Sigmoid colon (tissue), 4 donors: Measurements from ENCODE around the gene LPIN1.

Experiments used
- CTCF ChIP-seq, 4 experiments: fragments of 450-650 bp in 3 of 4; fragments of 200-600 bp in 1 of 4; IDR thresholded peaks; one replicate each; pipeline ENCODE4 v1.5.1; 2016 to 2019; ENCODE audit warnings: antibody characterized with exemption in 4 of 4, mild to moderate bottlenecking in 3 of 4, moderate library complexity in 2 of 4
- EP300 ChIP-seq, 4 donors: sonication (generic); formaldehyde crosslinking; IDR thresholded peaks; one replicate each; pipeline ENCODE4 v1.6.1; 2017; ENCODE audit warnings: antibody characterized with exemption in 4 of 4
- POLR2A ChIP-seq, 2 donors: fragments of 450-650 bp; IDR thresholded peaks; one replicate each; pipeline ENCODE4 v1.6.1; 2016; ENCODE audit warnings: antibody characterized with exemption in 2 of 2, mild to moderate bottlenecking in 2 of 2, moderate library complexity in 2 of 2
- POLR2AphosphoS5 ChIP-seq, 4 donors: sonication (generic); formaldehyde crosslinking; IDR thresholded peaks; one replicate each; pipeline ENCODE4 v1.6.1; 2017; ENCODE audit warnings: antibody characterized with exemption in 4 of 4

GRCh38 chr2:11809586-11810236, 63.3 kb downstream of the LPIN1 start:
- TF ChIP-seq CTCF (IDR thresholded peaks at IDR 0.05) (no peak), EP300 (IDR thresholded peaks at IDR 0.05) (no peak), POLR2A (IDR thresholded peaks at IDR 0.05) (no peak), POLR2AphosphoS5 (IDR thresholded peaks at IDR 0.05) (no peak)
